Suprapubic skin (tissue), 3 donors: ENCODE data around the gene CCDC88C.

ENCODE experiments used
- POLR2A ChIP-seq, 2 donors: fragments of 450-650 bp; IDR thresholded peaks; one replicate each; pipeline ENCODE4 v1.6.1; 2017; ENCODE audit warnings: antibody characterized with exemption in 2 of 2, mild to moderate bottlenecking in 2 of 2, moderate library complexity in 2 of 2
- TF ChIP-seq, protein P1 (sequence below), 2 donors: fragments of 200-600 bp in 1 of 2; fragments of 450-650 bp in 1 of 2; sonication (generic) in 1 of 2; IDR thresholded peaks; one replicate each; pipeline ENCODE4 v1.5.1; 2016 to 2019; ENCODE audit warnings: antibody characterized with exemption in 2 of 2, mild to moderate bottlenecking in 1 of 2, moderate library complexity in 1 of 2

DNA sequence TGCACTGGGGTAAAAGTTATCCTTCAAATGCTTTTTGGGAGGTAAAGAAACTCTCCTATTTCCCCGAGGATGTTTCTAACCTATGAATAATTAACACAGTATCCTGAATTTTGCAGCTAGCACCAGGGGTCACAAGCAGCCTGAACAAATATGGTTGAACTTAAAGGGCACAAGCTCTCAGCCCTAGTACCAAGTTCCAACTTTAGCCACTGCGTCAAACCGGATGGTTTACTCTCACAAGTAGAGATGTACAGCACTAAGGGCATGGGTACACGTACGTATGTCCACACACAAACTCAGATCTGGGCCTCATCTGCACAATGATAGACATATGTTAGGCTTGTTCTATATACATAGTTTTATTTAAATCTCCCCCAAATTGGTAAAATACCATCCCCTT lies 4.7 kb downstream of the CCDC88C start:
- TF ChIP-seq, protein P1, sequence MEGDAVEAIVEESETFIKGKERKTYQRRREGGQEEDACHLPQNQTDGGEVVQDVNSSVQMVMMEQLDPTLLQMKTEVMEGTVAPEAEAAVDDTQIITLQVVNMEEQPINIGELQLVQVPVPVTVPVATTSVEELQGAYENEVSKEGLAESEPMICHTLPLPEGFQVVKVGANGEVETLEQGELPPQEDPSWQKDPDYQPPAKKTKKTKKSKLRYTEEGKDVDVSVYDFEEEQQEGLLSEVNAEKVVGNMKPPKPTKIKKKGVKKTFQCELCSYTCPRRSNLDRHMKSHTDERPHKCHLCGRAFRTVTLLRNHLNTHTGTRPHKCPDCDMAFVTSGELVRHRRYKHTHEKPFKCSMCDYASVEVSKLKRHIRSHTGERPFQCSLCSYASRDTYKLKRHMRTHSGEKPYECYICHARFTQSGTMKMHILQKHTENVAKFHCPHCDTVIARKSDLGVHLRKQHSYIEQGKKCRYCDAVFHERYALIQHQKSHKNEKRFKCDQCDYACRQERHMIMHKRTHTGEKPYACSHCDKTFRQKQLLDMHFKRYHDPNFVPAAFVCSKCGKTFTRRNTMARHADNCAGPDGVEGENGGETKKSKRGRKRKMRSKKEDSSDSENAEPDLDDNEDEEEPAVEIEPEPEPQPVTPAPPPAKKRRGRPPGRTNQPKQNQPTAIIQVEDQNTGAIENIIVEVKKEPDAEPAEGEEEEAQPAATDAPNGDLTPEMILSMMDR (IDR thresholded peaks at IDR 0.05): no peak
- no peak for TF ChIP-seq POLR2A (IDR thresholded peaks at IDR 0.05)
